ENCODE results near the gene SUMF1.

- TF ChIP-seq, protein P1, sequence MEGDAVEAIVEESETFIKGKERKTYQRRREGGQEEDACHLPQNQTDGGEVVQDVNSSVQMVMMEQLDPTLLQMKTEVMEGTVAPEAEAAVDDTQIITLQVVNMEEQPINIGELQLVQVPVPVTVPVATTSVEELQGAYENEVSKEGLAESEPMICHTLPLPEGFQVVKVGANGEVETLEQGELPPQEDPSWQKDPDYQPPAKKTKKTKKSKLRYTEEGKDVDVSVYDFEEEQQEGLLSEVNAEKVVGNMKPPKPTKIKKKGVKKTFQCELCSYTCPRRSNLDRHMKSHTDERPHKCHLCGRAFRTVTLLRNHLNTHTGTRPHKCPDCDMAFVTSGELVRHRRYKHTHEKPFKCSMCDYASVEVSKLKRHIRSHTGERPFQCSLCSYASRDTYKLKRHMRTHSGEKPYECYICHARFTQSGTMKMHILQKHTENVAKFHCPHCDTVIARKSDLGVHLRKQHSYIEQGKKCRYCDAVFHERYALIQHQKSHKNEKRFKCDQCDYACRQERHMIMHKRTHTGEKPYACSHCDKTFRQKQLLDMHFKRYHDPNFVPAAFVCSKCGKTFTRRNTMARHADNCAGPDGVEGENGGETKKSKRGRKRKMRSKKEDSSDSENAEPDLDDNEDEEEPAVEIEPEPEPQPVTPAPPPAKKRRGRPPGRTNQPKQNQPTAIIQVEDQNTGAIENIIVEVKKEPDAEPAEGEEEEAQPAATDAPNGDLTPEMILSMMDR (IDR thresholded peaks at IDR 0.05) = no peak
- TF ChIP-seq EZH2 (IDR thresholded peaks at IDR 0.05; ENCODE audit: borderline replicate concordance, insufficient read depth, low read depth, low read length, poor library complexity, severe bottlenecking) = no peak
Observed at GRCh38 chr3:4406746-4407568, 60.1 kb downstream of the SUMF1 start.
